T-helper 9 cell (primary cell): ENCODE results near the gene BMP7.

ENCODE experiments used
- DNase-seq: peaks from one replicate; pipeline ENCODE4 v3.0.0-alpha.2; 2020

The BMP7 gene

DNA sequence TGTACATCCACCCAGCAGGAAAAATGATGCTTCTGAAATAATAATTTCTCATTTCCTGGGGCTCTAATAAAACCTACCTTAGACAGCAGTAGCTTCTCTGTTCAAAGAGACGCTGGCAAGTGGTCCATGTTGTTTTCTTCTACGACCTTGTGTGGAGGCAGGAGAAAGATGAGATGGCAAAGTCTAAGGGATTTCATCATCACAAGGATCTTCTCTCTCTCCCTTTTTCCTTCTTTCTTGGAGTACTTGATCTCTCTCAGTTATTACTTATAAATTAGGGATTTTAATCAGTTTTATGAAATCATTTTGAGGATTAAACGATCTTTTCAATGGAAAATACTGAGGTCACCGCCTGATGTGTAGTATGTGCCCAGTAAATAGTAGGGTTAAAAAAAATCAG lies 147.5 kb downstream of the BMP7 start:
- no peak for DNase-seq
